Erythroblast (primary cell): ENCODE measurements around the gene ZNF358.

ENCODE experiments used
- GATA1 ChIP-seq: IDR thresholded peaks from 2 replicates; pipeline ENCODE4 v1.6.1; 2011; ENCODE audit warnings: low read depth, mild to moderate bottlenecking, control low read depth, low read length, moderate library complexity
- POLR2A ChIP-seq: IDR thresholded peaks from 2 replicates; pipeline ENCODE4 v1.6.1; 2011; ENCODE audit warnings: mild to moderate bottlenecking, low read length

GRCh38 chr19:7515110-7515644 lies 726 bp upstream of the ZNF358 start:
- TF ChIP-seq POLR2A (no peak), GATA1 (no peak)
